H1 (cell line): ENCODE data around the gene BMERB1. TPM values are rescaled to one million over a fixed set of nuclear protein-coding genes. Genes with fewer than 3 reads are reported as not detected.

ENCODE experiments used
- CTCF ChIA-PET: fragments of 300-600 bp; sonication (Branson Sonifier 250); formaldehyde crosslinking; loops from one replicate; lab custom pipeline; 2021; ENCODE audit not compliant: partially characterized antibody; lab: Charles Lee
- POLR2A ChIA-PET: fragments of 300-600 bp; sonication (Branson Sonifier 250); formaldehyde crosslinking; loops from one replicate; lab custom pipeline; 2021; ENCODE audit warnings: inconsistent platforms; ENCODE audit not compliant: partially characterized antibody; lab: Charles Lee
- DNase-seq, 2 experiments: peaks; one replicate each; pipeline versions ENCODE4 v3.0.0 to v3.0.0-alpha.2; 2010 to 2022; ENCODE audit warnings: low spot score in 2 of 2, low read depth in 1 of 2, mixed read lengths in 1 of 2
- FAIRE-seq: peaks from 2 replicates; lab custom pipeline; 2011; peaks lifted over from hg19 to GRCh38; lab: Jason Lieb, UNC
- H2AFZ ChIP-seq: 2 replicates; pipeline ENCODE4 v1.8.1; 2012; ENCODE audit warnings: low read length, inconsistent platforms
- H2AK5ac ChIP-seq: 2 replicates; pipeline ENCODE4 v1.6.1; 2013; ENCODE audit warnings: low read depth, low read length
- H2BK120ac ChIP-seq: replicated peaks from 2 replicates; pipeline ENCODE3; 2013; ENCODE audit warnings: low read depth, low read length, inconsistent platforms
- H2BK12ac ChIP-seq: 2 replicates; pipeline ENCODE4 v1.6.1; 2013; ENCODE audit warnings: low read depth, low read length
- H2BK15ac ChIP-seq: 2 replicates; pipeline ENCODE4 v1.6.1; 2013; ENCODE audit warnings: low read length
- H2BK20ac ChIP-seq: 2 replicates; pipeline ENCODE4 v1.6.1; 2013; ENCODE audit warnings: low read length
- H2BK5ac ChIP-seq: 2 replicates; pipeline ENCODE4 v1.6.1; 2013; ENCODE audit warnings: low read depth, low read length
- H3K14ac ChIP-seq: 2 replicates; pipeline ENCODE4 v1.6.1; 2013; ENCODE audit warnings: inconsistent platforms; ENCODE audit not compliant: insufficient read length
- H3K18ac ChIP-seq: 2 replicates; pipeline ENCODE4 v1.6.1; 2013; ENCODE audit warnings: low read length; ENCODE audit errors: extremely low read depth
- H3K23ac ChIP-seq: 2 replicates; pipeline ENCODE4 v1.6.1; 2013; ENCODE audit warnings: inconsistent platforms; ENCODE audit not compliant: insufficient read length
- H3K23me2 ChIP-seq: 2 replicates; pipeline ENCODE4 v1.6.1; 2013; ENCODE audit warnings: low read depth, low read length
- H3K27ac ChIP-seq: 2 replicates; pipeline ENCODE4 v1.6.1; 2011; ENCODE audit warnings: low read depth, low read length, inconsistent platforms
- H3K27me3 ChIP-seq, 4 experiments: replicated peaks in 1 of 4; 1 replicate in 1 of 4; 2 replicates in 3 of 4; pipeline versions ENCODE4 v1.6.1 to v1.8.1; 2011 to 2013; ENCODE audit warnings: low read length in 3 of 4, mild to moderate bottlenecking in 3 of 4, inconsistent platforms in 2 of 4, mixed read lengths in 2 of 4, moderate library complexity in 1 of 4; ENCODE audit not compliant: control insufficient read depth in 3 of 4, insufficient read depth in 3 of 4; ENCODE audit errors: extremely low read depth in 1 of 4
- H3K36me3 ChIP-seq, 4 experiments: 2 replicates each; pipeline versions ENCODE4 v1.6.1 to v1.8.1; 2011 to 2013; ENCODE audit warnings: mild to moderate bottlenecking in 4 of 4, low read length in 3 of 4, moderate library complexity in 2 of 4, control low read depth in 1 of 4, inconsistent platforms in 1 of 4; ENCODE audit not compliant: insufficient read depth in 4 of 4, control insufficient read depth in 2 of 4
- H3K4ac ChIP-seq: replicated peaks from 2 replicates; pipeline ENCODE3; 2013; ENCODE audit warnings: low read length, low read depth, mixed read lengths, inconsistent platforms; ENCODE audit not compliant: insufficient read length
- H3K4me1 ChIP-seq, 4 experiments: replicated peaks in 1 of 4; 1 replicate in 1 of 4; 2 replicates in 3 of 4; pipeline versions ENCODE4 v1.6.1 to v1.8.1; 2011 to 2013; ENCODE audit warnings: low read length in 3 of 4, inconsistent platforms in 2 of 4, mixed read lengths in 1 of 4; ENCODE audit not compliant: insufficient read depth in 4 of 4, control insufficient read depth in 3 of 4
- H3K4me2 ChIP-seq, 2 experiments: 2 replicates each; pipeline versions ENCODE4 v1.6.1 to v1.8.1; 2011 to 2013; ENCODE audit warnings: low read depth in 2 of 2, low read length in 2 of 2, control low read depth in 1 of 2, inconsistent platforms in 1 of 2, mild to moderate bottlenecking in 1 of 2; ENCODE audit not compliant: insufficient read depth in 1 of 2
- H3K4me3 ChIP-seq, 4 experiments: fragments of 200-600, 300-600 bp in 1 of 4; sonication (generic), shearing (Covaris generic), sonication (Bioruptor Twin) in 1 of 4; 2 replicates each; pipeline versions ENCODE4 v1.5.1 to v1.8.1; 2011 to 2016; ENCODE audit warnings: low read length in 4 of 4, low read depth in 3 of 4, control low read depth in 2 of 4, inconsistent platforms in 2 of 4, mild to moderate bottlenecking in 2 of 4, mixed read lengths in 1 of 4, moderate library complexity in 1 of 4; ENCODE audit not compliant: insufficient read depth in 2 of 4; ENCODE audit errors: extremely low read depth in 1 of 4
- H3K56ac ChIP-seq: replicated peaks from 2 replicates; pipeline ENCODE3; 2013; ENCODE audit warnings: low read depth, mild to moderate bottlenecking, mixed read lengths, low read length, inconsistent platforms; ENCODE audit not compliant: insufficient read length
- H3K79me1 ChIP-seq: 2 replicates; pipeline ENCODE4 v1.6.1; 2013; ENCODE audit warnings: low read depth, low read length, control low read depth
- H3K79me2 ChIP-seq, 2 experiments: 2 replicates each; pipeline versions ENCODE4 v1.6.1 to v1.8.1; 2012 to 2013; ENCODE audit warnings: low read length in 2 of 2, mild to moderate bottlenecking in 2 of 2, inconsistent platforms in 1 of 2; ENCODE audit not compliant: insufficient read depth in 2 of 2, control insufficient read depth in 1 of 2
- H3K9ac ChIP-seq, 4 experiments: replicated peaks in 1 of 4; 1 replicate in 1 of 4; 2 replicates in 3 of 4; pipeline versions ENCODE4 v1.6.1 to v1.8.1; 2011 to 2013; ENCODE audit warnings: low read depth in 3 of 4, low read length in 3 of 4, control low read depth in 2 of 4, mild to moderate bottlenecking in 2 of 4, moderate library complexity in 2 of 4, inconsistent platforms in 1 of 4; ENCODE audit errors: extremely low read depth in 1 of 4
- H3K9me3 ChIP-seq, 2 experiments: 2 replicates each; pipeline versions ENCODE4 v1.6.1 to v1.8.1; 2012 to 2013; ENCODE audit warnings: mild to moderate bottlenecking in 2 of 2, moderate library complexity in 2 of 2, control low read depth in 1 of 2, inconsistent platforms in 1 of 2, low read depth in 1 of 2, low read length in 1 of 2, mixed read lengths in 1 of 2; ENCODE audit not compliant: insufficient read depth in 2 of 2
- H4K20me1 ChIP-seq, 2 experiments: replicated peaks in 1 of 2; 2 replicates each; pipeline versions ENCODE3 to v1.8.1; 2011 to 2013; ENCODE audit warnings: inconsistent platforms in 2 of 2, low read length in 2 of 2, mild to moderate bottlenecking in 1 of 2; ENCODE audit not compliant: insufficient read depth in 2 of 2, control insufficient read depth in 1 of 2
- H4K5ac ChIP-seq: 2 replicates; pipeline ENCODE4 v1.6.1; 2013; ENCODE audit warnings: low read length, low read depth, mixed read lengths, inconsistent platforms; ENCODE audit not compliant: insufficient read length
- H4K8ac ChIP-seq: 2 replicates; pipeline ENCODE4 v1.8.0; 2013; ENCODE audit warnings: mild to moderate bottlenecking, moderate library complexity, low read length, inconsistent platforms; ENCODE audit not compliant: insufficient read depth; ENCODE audit errors: extremely low read depth
- H4K91ac ChIP-seq: replicated peaks from 2 replicates; pipeline ENCODE3; 2013; ENCODE audit warnings: low read length, mixed read lengths, inconsistent platforms; ENCODE audit not compliant: insufficient read length
- ASH2L ChIP-seq: fragments of 200-600, 300-600 bp; sonication (generic); IDR thresholded peaks from one replicate; pipeline ENCODE4 v1.7.1; 2017; ENCODE audit warnings: low read length
- BCL11A ChIP-seq, 2 experiments: IDR thresholded peaks; one replicate each; pipeline ENCODE4 v1.6.1; 2011; ENCODE audit warnings: low read depth in 2 of 2, low read length in 2 of 2, mild to moderate bottlenecking in 2 of 2
- CREB1 ChIP-seq: IDR thresholded peaks from 2 replicates; pipeline ENCODE4 v1.6.1; 2012; ENCODE audit warnings: inconsistent platforms
- CTBP2 ChIP-seq: IDR thresholded peaks from 2 replicates; pipeline ENCODE4 v1.7.0; 2011; ENCODE audit warnings: borderline replicate concordance, mild to moderate bottlenecking, moderate library complexity, mixed read lengths, low read length; ENCODE audit not compliant: insufficient read depth, insufficient read length
- CTCF ChIP-seq, 3 experiments: IDR thresholded peaks; 1 replicate in 2 of 3; 2 replicates in 1 of 3; pipeline versions ENCODE4 v1.5.1 to v1.6.1; 2011; ENCODE audit warnings: low read length in 3 of 3, mild to moderate bottlenecking in 3 of 3, inconsistent platforms in 2 of 3, low read depth in 1 of 3, moderate library complexity in 1 of 3; ENCODE audit not compliant: insufficient read depth in 1 of 3; ENCODE audit errors: control extremely low read depth in 1 of 3
- EGR1 ChIP-seq: IDR thresholded peaks from 2 replicates; pipeline ENCODE4 v1.6.1; 2011; ENCODE audit warnings: low read depth, low read length, borderline replicate concordance
- EZH2 ChIP-seq: fragments of 200-600 bp; sonication (generic); IDR thresholded peaks from 2 replicates; pipeline ENCODE4 v1.7.1; 2012; ENCODE audit warnings: low read depth, mild to moderate bottlenecking, moderate library complexity, low read length, inconsistent platforms; ENCODE audit not compliant: severe bottlenecking
- HDAC6 ChIP-seq: IDR thresholded peaks from one replicate; pipeline ENCODE4 v1.7.1; 2012; ENCODE audit warnings: low read depth, mild to moderate bottlenecking, inconsistent platforms, low read length, moderate library complexity
- KDM1A ChIP-seq: fragments of 200-600, 300-600 bp; sonication (generic); IDR thresholded peaks from 2 replicates; pipeline ENCODE4 v1.7.1; 2016; ENCODE audit warnings: mild to moderate bottlenecking, low read length, borderline replicate concordance
- MAFK ChIP-seq: IDR thresholded peaks from 2 replicates; pipeline ENCODE4 v1.6.1; 2012; ENCODE audit warnings: low read depth, mild to moderate bottlenecking, improper control_type of control experiment, low read length
- SUZ12 ChIP-seq: fragments of 200-600 bp; sonication (generic); IDR thresholded peaks from 2 replicates; pipeline ENCODE4 v1.6.1; 2012; ENCODE audit warnings: mild to moderate bottlenecking, inconsistent platforms, low read length, moderate library complexity, mixed read lengths
- WGBS, 2 experiments: shearing (Covaris generic) in 1 of 2; methylation state at CpG; one replicate each; pipeline versions ENCODE4 v1.1.6 to v1.1.7; 2013 to 2015; ENCODE audit warnings: low lambda C conversion rate in 2 of 2, mixed read lengths in 2 of 2, inconsistent platforms in 1 of 2, low coverage in 1 of 2, missing lambda C conversion rate in 1 of 2; ENCODE audit not compliant: insufficient replicate concordance in 2 of 2, insufficient coverage in 1 of 2, insufficient read length in 1 of 2; ENCODE audit errors: extremely low coverage in 1 of 2, missing lambda C conversion rate in 1 of 2; 5-methylcytosine and 5-hydroxymethylcytosine counted together
- polyA plus RNA-seq, 7 experiments: library from polyadenylated mRNA; depleted of rRNA in 3 of 7; stranded (reverse) in 5 of 7; unstranded in 2 of 7; fragments of >200 nt in 5 of 7; fragments of 200-250 nt in 2 of 7; gene quantifications; 1 replicate in 5 of 7; 2 replicates in 1 of 7; 4 replicates in 1 of 7; pipeline versions ENCODE4 v1.2.1 to v1.2.3, GENCODE V29; 2011 to 2013; ENCODE audit warnings: missing spikeins in 2 of 7, mixed read lengths in 2 of 7
- total RNA-seq: library from RNA; stranded (reverse); fragmentation: NEBNext Ultra II Directional; extraction: Animal tissue kit (Norgen Biotek cat#: 25700); gene quantifications from 2 replicates; pipeline ENCODE4 v1.2.1, GENCODE V29; 2021

Gene BMERB1
- total and polyA plus RNA-seq, 2 of the 8 experiments (the other 6 are each of a cell fraction or from before 2014, with no cell fraction given), result 23.5 to 27.1 TPM

GRCh38 chr16:15434079-15434424 lies 336 bp upstream of the BMERB1 start:
- no peak overlapping the region for H2BK15ac ChIP-seq
- H3K56ac ChIP-seq, result no peak overlapping the region
- H3K9me3 ChIP-seq, result no peaks in the 10 kb centered on the region
- ChIA-PET POLR2A (no interaction called here), CTCF (interaction anchor here (1.1 kb wide), 1 partner anchor 76 kb away, joined by 4 read pairs; no protein-coding TSS in a partner anchor)
- H2BK12ac ChIP-seq, result no peak overlapping the region
- H3K18ac ChIP-seq, result no peak overlapping the region
- peaks cover 0 to 9% (median 4%) of the 10 kb centered on the region in 4 experiments; a peak in 2 of 7 replicates for H3K27me3 ChIP-seq
- H4K91ac ChIP-seq, result no peak overlapping the region
- 0 out of 7 replicates have a peak, but pooled peaks cover 0 to 3% (median 0%) of the 10 kb centered on the region in 4 experiments for H3K4me1 ChIP-seq
- 55% methylated on average over 12 of the region's 12 CpGs; no CpG with 5 or more reads in 1 of the 2 experiments for WGBS, 2 experiments
- H3K79me1 ChIP-seq, result no peaks in the 10 kb centered on the region
- H3K4me2 ChIP-seq, result peak overlapping the region; percentile 88 to 96
- H4K20me1 ChIP-seq, result peaks cover 0 to 2% of the 10 kb centered on the region in 2 experiments
- no peak overlapping the region for H3K23ac ChIP-seq
- peak overlapping the region; percentile 92; the same call in 1 of the 2 replicates for H2AFZ ChIP-seq
- FAIRE-seq, result no peak
- H3K36me3 ChIP-seq, result no peaks in the 10 kb centered on the region
- no peak for DNase-seq
- H4K5ac ChIP-seq, result no peak overlapping the region
- no peak overlapping the region for H3K14ac ChIP-seq
- no peak overlapping the region for H2AK5ac ChIP-seq
- H4K8ac ChIP-seq, result peak overlapping the region; percentile 36; the same call in 1 of the 2 replicates
- no peak overlapping the region for H2BK20ac ChIP-seq
- H3K79me2 ChIP-seq, result peaks cover 0 to 6% of the 10 kb centered on the region in 2 experiments; a peak in 1 of 4 replicates
- no peak overlapping the region for H3K27ac ChIP-seq
- H3K9ac ChIP-seq, result no peak overlapping the region
- peaks cover 11% of the 10 kb centered on the region; the same call in 1 of the 2 replicates for H3K23me2 ChIP-seq
- no peak overlapping the region for H2BK120ac ChIP-seq
- H3K4ac ChIP-seq, result no peak overlapping the region
- H2BK5ac ChIP-seq, result no peak overlapping the region
- peak overlapping the region; percentile 70 to 91 (median 88) for H3K4me3 ChIP-seq
- TF ChIP-seq SUZ12, result no peak
- no peak for TF ChIP-seq ASH2L
- no peak for TF ChIP-seq CREB1
- no peak for TF ChIP-seq BCL11A (IDR thresholded peaks at IDR 0.05; ENCODE audit: low read depth in 2 of 2, low read length in 2 of 2)
- TF ChIP-seq CTBP2, result no peak
- no peak for TF ChIP-seq CTCF (IDR thresholded peaks at IDR 0.05; ENCODE audit: control extremely low read depth in 1 of 3, insufficient read depth in 1 of 3, low read depth in 1 of 3, low read length in 3 of 3)
- no peak for TF ChIP-seq KDM1A
- TF ChIP-seq EZH2, result no peak
- no peak for TF ChIP-seq EGR1
- TF ChIP-seq HDAC6, result no peak
- TF ChIP-seq MAFK, result no peak
